Inferior parietal cortex (tissue), 1 donor: ENCODE data around the gene FAM110D.

Source experiments
- DNase-seq: peaks from one replicate; pipeline ENCODE4 v3.0.0-alpha.2; 2016; ENCODE audit errors: extremely low spot score

Gene FAM110D

GRCh38 chr1:26158908-26159742 lies at the start of gene FAM110D:
Gene FAM110D, plus strand, starts transcription at chr1:26159079. Its CDS starts 2,213 bp downstream, at chr1:26161292.
- DNase-seq = no peak

- no peak for DNase-seq
Observed at GRCh38 chr1:26109229-26110164, 49.4 kb upstream of the FAM110D start.

GRCh38 chr1:26110731-26111529 lies 47.9 kb upstream of the FAM110D start:
- peak; percentile 71 for DNase-seq

GRCh38 chr1:26111530-26112406 lies 47.1 kb upstream of the FAM110D start, which contains the start of gene PDIK1L:
Gene PDIK1L, plus strand, starts transcription at chr1:26111824. Its CDS starts 2,485 bp downstream, at chr1:26114309.
- DNase-seq = peak; percentile 90

GRCh38 chr1:26112407-26112775 lies 46.5 kb upstream of the FAM110D start:
- DNase-seq = no peak

- no peak for DNase-seq
Observed at GRCh38 chr1:26114165-26114927, 44.5 kb upstream of the FAM110D start.

- no peak for DNase-seq
Observed at GRCh38 chr1:26119892-26120608, 38.8 kb upstream of the FAM110D start.

- no peak for DNase-seq
Observed at GRCh38 chr1:26121854-26122773, 36.8 kb upstream of the FAM110D start.

GRCh38 chr1:26122988-26123973 lies 35.6 kb upstream of the FAM110D start:
- DNase-seq = no peak

GRCh38 chr1:26124418-26125331 lies 34.2 kb upstream of the FAM110D start:
- DNase-seq = no peak

GRCh38 chr1:26125382-26125781 lies 33.5 kb upstream of the FAM110D start:
- DNase-seq = no peak

GRCh38 chr1:26125946-26126320 lies 32.9 kb upstream of the FAM110D start:
- DNase-seq = no peak

GRCh38 chr1:26126321-26127084 lies 32.4 kb upstream of the FAM110D start:
- DNase-seq = peak; percentile 67

- no peak for DNase-seq
Observed at GRCh38 chr1:26127235-26128163, 31.4 kb upstream of the FAM110D start.
